ENCODE data around the gene GRPR. TPM values are rescaled to one million over a fixed set of nuclear protein-coding genes. Genes with fewer than 3 reads are reported as not detected.

The GRPR gene
- total RNA-seq, 2 donors from 2014 or later = not detected

GRCh38 chrX:16119353-16120220, 3.8 kb upstream of the GRPR start:
- no peak for ATAC-seq (ENCODE audit: insufficient number of reproducible peaks, low FRiP score, low read depth)

GRCh38 chrX:16120431-16120830, 2.9 kb upstream of the GRPR start:
- no peaks in the 10 kb centered on the region for H3K27me3 ChIP-seq (replicated peaks; ENCODE audit: insufficient read depth)
- H3K36me3 ChIP-seq = no peaks in the 10 kb centered on the region
- H3K9me3 ChIP-seq = no peaks in the 10 kb centered on the region
- ATAC-seq (ENCODE audit: insufficient number of reproducible peaks, low FRiP score, low read depth) = no peak
- no peak overlapping the region for H3K4me3 ChIP-seq
- no peak for DNase-seq (ENCODE audit: low spot score)
- TF ChIP-seq CTCF (IDR thresholded peaks at IDR 0.05) = no peak
- no peaks in the 10 kb centered on the region for H3K4me1 ChIP-seq (ENCODE audit: control insufficient read depth in 1 of 2, low read depth in 2 of 2)
- H3K27ac ChIP-seq = no peak overlapping the region

More at GRCh38 chrX:16119353-16120220, 3.8 kb upstream of the GRPR start:
- no peak for TF ChIP-seq CTCF (IDR thresholded peaks at IDR 0.05)
- Histone ChIP-seq H3K4me1 (ENCODE audit: control insufficient read depth in 1 of 2, low read depth in 2 of 2) (no peaks in the 10 kb centered on the region), H3K9me3 (no peaks in the 10 kb centered on the region), H3K27ac (no peak overlapping the region), H3K27me3 (replicated peaks; ENCODE audit: insufficient read depth) (no peaks in the 10 kb centered on the region), H3K36me3 (no peaks in the 10 kb centered on the region), H3K4me3 (no peak overlapping the region)
- DNase-seq (ENCODE audit: low spot score) = no peak

DNA sequence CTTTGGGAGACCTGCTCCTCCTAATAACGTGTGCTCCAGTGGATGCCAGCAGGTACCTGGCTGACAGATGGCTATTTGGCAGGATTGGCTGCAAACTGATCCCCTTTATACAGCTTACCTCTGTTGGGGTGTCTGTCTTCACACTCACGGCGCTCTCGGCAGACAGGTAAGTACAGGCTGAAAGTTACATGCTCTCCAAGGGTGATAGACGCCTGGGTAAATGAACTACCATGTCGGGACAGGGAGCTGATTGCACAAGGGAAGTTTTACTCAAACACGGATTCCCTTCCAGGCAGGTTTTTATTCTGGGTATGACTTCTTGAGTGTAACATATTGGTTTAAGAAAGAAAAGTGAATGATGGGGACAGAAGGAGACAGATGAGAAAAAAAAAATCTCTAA, 836 bp downstream of the GRPR start:
- DNase-seq (ENCODE audit: low spot score) (no peak), ATAC-seq (ENCODE audit: insufficient number of reproducible peaks, low FRiP score, low read depth) (no peak)
- H3K27ac ChIP-seq = no peak overlapping the region
- H3K4me1 ChIP-seq (ENCODE audit: control insufficient read depth in 1 of 2, low read depth in 2 of 2) = no peaks in the 10 kb centered on the region
- H3K9me3 ChIP-seq = no peaks in the 10 kb centered on the region
- H3K27me3 ChIP-seq (replicated peaks; ENCODE audit: insufficient read depth) = no peaks in the 10 kb centered on the region
- TF ChIP-seq CTCF (IDR thresholded peaks at IDR 0.05) = no peak
- H3K4me3 ChIP-seq = no peak overlapping the region
- no peaks in the 10 kb centered on the region for H3K36me3 ChIP-seq

GRCh38 chrX:16125520-16126149, 2.3 kb downstream of the GRPR start:
- Histone ChIP-seq H3K27me3 (replicated peaks; ENCODE audit: insufficient read depth) (no peaks in the 10 kb centered on the region), H3K4me3 (no peak overlapping the region), H3K4me1 (ENCODE audit: control insufficient read depth in 1 of 2, low read depth in 2 of 2) (no peaks in the 10 kb centered on the region), H3K36me3 (no peaks in the 10 kb centered on the region), H3K27ac (no peak overlapping the region), H3K9me3 (no peaks in the 10 kb centered on the region)
- ATAC-seq (ENCODE audit: insufficient number of reproducible peaks, low FRiP score, low read depth) = no peak
- TF ChIP-seq CTCF (IDR thresholded peaks at IDR 0.05) = no peak
- no peak for DNase-seq (ENCODE audit: low spot score)

DNA sequence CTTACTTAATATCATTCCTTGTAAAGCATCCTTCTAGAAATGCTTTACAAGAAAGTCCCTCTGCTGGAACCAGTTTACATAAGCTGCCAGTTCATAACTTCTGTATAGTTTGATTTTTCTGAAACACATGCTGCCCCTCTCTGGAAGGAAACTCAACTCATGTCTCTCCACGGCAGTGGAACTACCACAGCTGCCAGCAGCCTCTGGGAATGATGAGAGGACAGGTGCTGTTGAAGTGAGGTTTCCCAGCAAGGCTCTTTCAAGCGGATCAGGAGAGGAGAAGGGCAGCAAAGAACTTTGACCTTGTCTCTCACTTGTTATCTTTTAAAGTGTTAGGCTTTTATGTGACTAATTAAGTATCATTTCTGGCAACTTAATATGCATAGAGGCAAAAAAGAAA, 7.3 kb downstream of the GRPR start:
- no peak for ATAC-seq (ENCODE audit: insufficient number of reproducible peaks, low FRiP score, low read depth)
- H3K4me3 ChIP-seq = no peak overlapping the region
- TF ChIP-seq CTCF (IDR thresholded peaks at IDR 0.05) = no peak
- no peak overlapping the region for H3K27ac ChIP-seq
- no peak for DNase-seq (ENCODE audit: low spot score)
- H3K4me1 ChIP-seq (ENCODE audit: control insufficient read depth in 1 of 2, low read depth in 2 of 2) = no peaks in the 10 kb centered on the region
- H3K9me3 ChIP-seq = no peaks in the 10 kb centered on the region
- no peaks in the 10 kb centered on the region for H3K36me3 ChIP-seq
- H3K27me3 ChIP-seq (replicated peaks; ENCODE audit: insufficient read depth) = no peaks in the 10 kb centered on the region
